ENCODE measurements around the gene DNASE1L3.

DNASE1L3 gene

DNA sequence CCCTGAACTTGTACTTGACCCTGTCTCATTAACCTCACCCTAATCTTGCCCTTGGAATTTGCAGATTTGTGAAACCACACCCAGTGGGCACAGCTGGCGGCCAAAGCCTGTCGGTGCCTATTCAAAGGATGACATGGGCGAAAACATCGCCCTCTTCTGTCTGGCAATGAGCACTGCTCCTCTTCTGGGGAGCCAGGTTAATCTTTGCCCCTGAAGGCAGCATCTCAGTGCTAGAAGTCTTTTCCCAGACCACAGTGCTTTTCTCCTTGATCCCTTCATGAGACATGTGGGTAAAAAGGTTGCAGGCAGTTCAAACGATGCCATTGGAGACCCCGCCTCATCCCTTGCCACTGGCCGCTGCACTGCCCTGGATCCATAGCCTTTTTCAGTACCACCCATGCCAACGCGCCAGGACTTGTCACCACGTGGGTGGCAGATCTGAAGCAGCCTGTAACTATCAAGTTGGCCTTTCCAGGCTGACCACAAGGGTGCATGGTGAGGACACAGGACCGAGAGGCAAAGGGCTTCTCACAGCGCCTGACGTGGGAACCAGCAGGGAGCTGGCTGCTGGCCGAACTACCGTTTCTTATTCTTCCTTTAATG lies 6.5 kb upstream of the DNASE1L3 start:
- no peaks in the 10 kb centered on the region for H3K9me3 ChIP-seq (ENCODE audit: insufficient read depth, low read length)
- H3K4me2 ChIP-seq (ENCODE audit: low read depth, low read length, poor library complexity, severe bottlenecking), result peak overlapping the region; percentile 2
- H3K27ac ChIP-seq (ENCODE audit: low read depth, low read length), result no peak overlapping the region
- H2AFZ ChIP-seq (ENCODE audit: low read depth, low read length, severe bottlenecking), result peak overlapping the region; percentile 81
- no peaks in the 10 kb centered on the region for H3K27me3 ChIP-seq (ENCODE audit: low read length)
- H3K9me2 ChIP-seq (replicated peaks; ENCODE audit: insufficient read depth, low read length), result no peaks in the 10 kb centered on the region
- H3K4me3 ChIP-seq (ENCODE audit: insufficient read depth, low read length, poor library complexity, severe bottlenecking), result no peak overlapping the region
- TF ChIP-seq EZH2phosphoT487 (conservative IDR thresholded peaks at IDR 0.05; ENCODE audit: low read length), result no peak
- TF ChIP-seq, protein P1, sequence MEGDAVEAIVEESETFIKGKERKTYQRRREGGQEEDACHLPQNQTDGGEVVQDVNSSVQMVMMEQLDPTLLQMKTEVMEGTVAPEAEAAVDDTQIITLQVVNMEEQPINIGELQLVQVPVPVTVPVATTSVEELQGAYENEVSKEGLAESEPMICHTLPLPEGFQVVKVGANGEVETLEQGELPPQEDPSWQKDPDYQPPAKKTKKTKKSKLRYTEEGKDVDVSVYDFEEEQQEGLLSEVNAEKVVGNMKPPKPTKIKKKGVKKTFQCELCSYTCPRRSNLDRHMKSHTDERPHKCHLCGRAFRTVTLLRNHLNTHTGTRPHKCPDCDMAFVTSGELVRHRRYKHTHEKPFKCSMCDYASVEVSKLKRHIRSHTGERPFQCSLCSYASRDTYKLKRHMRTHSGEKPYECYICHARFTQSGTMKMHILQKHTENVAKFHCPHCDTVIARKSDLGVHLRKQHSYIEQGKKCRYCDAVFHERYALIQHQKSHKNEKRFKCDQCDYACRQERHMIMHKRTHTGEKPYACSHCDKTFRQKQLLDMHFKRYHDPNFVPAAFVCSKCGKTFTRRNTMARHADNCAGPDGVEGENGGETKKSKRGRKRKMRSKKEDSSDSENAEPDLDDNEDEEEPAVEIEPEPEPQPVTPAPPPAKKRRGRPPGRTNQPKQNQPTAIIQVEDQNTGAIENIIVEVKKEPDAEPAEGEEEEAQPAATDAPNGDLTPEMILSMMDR (IDR thresholded peaks at IDR 0.05; ENCODE audit: insufficient read depth, low read length, poor library complexity, severe bottlenecking), result peak; percentile 77
- H3K9ac ChIP-seq (ENCODE audit: low read length), result no peak overlapping the region
- no peaks in the 10 kb centered on the region for H3F3A ChIP-seq (ENCODE audit: insufficient read depth)
- no peaks in the 10 kb centered on the region for H3K79me2 ChIP-seq (ENCODE audit: insufficient read depth, low read length)
- H3K36me3 ChIP-seq (ENCODE audit: low read length), result no peaks in the 10 kb centered on the region
- no peaks in the 10 kb centered on the region for H4K20me1 ChIP-seq (ENCODE audit: low read depth, low read length)

DNA sequence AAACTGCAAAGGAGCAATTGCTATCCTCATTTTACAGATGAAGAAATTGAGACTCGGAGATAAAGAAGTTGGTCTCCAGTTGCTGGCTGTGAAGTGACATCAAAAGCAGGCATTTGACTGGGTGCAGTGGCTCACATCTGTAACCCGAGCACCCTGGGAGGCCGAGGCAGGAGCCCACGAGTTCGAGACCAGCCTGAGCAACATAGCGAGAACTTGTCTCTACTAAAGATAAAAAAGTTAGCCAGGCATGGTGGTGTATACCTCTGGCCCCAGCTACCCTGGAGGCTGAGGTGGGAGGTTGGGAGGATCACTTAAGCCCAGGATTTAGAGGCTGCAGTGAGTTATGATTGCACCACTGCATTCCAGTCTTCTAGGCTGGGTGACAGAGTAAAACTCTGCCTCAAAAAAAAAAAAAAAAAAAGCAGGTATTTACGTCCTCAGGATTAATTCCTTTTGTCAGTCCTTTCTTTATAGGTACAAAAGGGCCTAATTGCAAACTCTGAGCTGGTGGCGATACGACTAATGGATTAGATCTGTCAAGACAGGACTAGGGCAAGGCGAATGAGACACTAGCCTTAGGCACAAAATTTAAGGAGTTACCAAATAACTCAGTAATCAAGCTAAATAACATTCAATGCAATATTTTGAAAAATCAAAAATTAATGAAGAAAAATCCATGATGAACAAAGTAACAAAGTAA lies 5.9 kb upstream of the DNASE1L3 start:
- H3K9me3 ChIP-seq (ENCODE audit: insufficient read depth, low read length), result no peaks in the 10 kb centered on the region
- no peaks in the 10 kb centered on the region for H4K20me1 ChIP-seq (ENCODE audit: low read depth, low read length)
- no peak overlapping the region for H3K4me2 ChIP-seq (ENCODE audit: low read depth, low read length, poor library complexity, severe bottlenecking)
- H3K9me2 ChIP-seq (replicated peaks; ENCODE audit: insufficient read depth, low read length), result no peaks in the 10 kb centered on the region
- H3K79me2 ChIP-seq (ENCODE audit: insufficient read depth, low read length), result no peaks in the 10 kb centered on the region
- no peak for TF ChIP-seq EZH2phosphoT487 (conservative IDR thresholded peaks at IDR 0.05; ENCODE audit: low read length)
- TF ChIP-seq, protein P1 (IDR thresholded peaks at IDR 0.05; ENCODE audit: insufficient read depth, low read length, poor library complexity, severe bottlenecking), result no peak
- H3F3A ChIP-seq (ENCODE audit: insufficient read depth), result no peaks in the 10 kb centered on the region
- no peaks in the 10 kb centered on the region for H3K27me3 ChIP-seq (ENCODE audit: low read length)
- H2AFZ ChIP-seq (ENCODE audit: low read depth, low read length, severe bottlenecking), result no peak overlapping the region
- no peak overlapping the region for H3K27ac ChIP-seq (ENCODE audit: low read depth, low read length)
- no peak overlapping the region for H3K9ac ChIP-seq (ENCODE audit: low read length)
- no peak overlapping the region for H3K4me3 ChIP-seq (ENCODE audit: insufficient read depth, low read length, poor library complexity, severe bottlenecking)
- H3K36me3 ChIP-seq (ENCODE audit: low read length), result no peaks in the 10 kb centered on the region

DNA sequence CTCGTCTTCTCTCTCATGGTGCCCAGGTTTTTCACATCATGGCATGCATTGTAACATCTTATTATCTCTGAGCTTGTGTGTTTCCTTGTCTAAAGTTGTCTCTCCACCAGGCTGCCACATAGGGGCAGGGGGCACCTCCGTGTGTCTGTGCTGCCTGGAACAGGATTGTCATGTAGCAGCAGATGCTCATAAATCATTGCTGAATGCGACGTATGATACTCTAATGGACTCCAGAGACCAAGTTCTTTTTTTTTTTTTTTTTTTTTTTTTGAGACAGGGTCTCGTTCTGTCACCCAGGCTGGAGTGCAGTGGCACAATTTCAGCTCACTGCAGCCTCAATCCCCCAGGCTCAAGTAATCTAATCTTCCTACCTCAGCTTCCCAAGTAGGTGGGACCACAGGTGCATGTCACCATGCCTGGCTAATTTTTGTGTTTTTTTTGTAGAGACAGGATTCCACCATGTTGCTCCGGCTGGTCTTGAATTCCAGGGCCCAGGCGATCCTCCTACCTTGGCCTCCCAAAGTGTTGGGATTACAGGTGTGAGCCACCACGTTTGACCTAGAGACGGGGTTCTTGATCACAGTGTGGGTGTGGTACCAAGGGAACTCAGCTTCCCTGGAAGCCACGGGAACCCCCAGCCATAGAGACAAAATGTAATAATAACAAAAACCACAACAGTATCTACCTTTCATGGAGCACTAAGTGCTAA lies 4.7 kb upstream of the DNASE1L3 start:
- Histone ChIP-seq H4K20me1 (ENCODE audit: low read depth, low read length) (no peaks in the 10 kb centered on the region), H2AFZ (ENCODE audit: low read depth, low read length, severe bottlenecking) (no peak overlapping the region), H3K4me3 (ENCODE audit: insufficient read depth, low read length, poor library complexity, severe bottlenecking) (no peak overlapping the region), H3K79me2 (ENCODE audit: insufficient read depth, low read length) (no peaks in the 10 kb centered on the region), H3K9ac (ENCODE audit: low read length) (no peak overlapping the region), H3K27ac (ENCODE audit: low read depth, low read length) (no peak overlapping the region), H3K9me3 (ENCODE audit: insufficient read depth, low read length) (no peaks in the 10 kb centered on the region), H3K4me2 (ENCODE audit: low read depth, low read length, poor library complexity, severe bottlenecking) (peak overlapping the region; percentile 26), H3K36me3 (ENCODE audit: low read length) (no peaks in the 10 kb centered on the region), H3K27me3 (ENCODE audit: low read length) (no peaks in the 10 kb centered on the region), H3F3A (ENCODE audit: insufficient read depth) (no peaks in the 10 kb centered on the region), H3K9me2 (replicated peaks; ENCODE audit: insufficient read depth, low read length) (no peaks in the 10 kb centered on the region)
- TF ChIP-seq, protein P1 (IDR thresholded peaks at IDR 0.05; ENCODE audit: insufficient read depth, low read length, poor library complexity, severe bottlenecking), result no peak
- TF ChIP-seq EZH2phosphoT487 (conservative IDR thresholded peaks at IDR 0.05; ENCODE audit: low read length), result no peak
